ENCODE results near the gene CATSPERD.

Gene CATSPERD

GRCh38 chr19:5809053-5809452 is 88.6 kb downstream of the CATSPERD start:
- DNase-seq: no peak

- DNase-seq: no peak
Observed at GRCh38 chr19:5809469-5809868, 89.0 kb downstream of the CATSPERD start.

- DNase-seq: no peak
Observed at GRCh38 chr19:5811117-5811516, 90.7 kb downstream of the CATSPERD start.

DNA sequence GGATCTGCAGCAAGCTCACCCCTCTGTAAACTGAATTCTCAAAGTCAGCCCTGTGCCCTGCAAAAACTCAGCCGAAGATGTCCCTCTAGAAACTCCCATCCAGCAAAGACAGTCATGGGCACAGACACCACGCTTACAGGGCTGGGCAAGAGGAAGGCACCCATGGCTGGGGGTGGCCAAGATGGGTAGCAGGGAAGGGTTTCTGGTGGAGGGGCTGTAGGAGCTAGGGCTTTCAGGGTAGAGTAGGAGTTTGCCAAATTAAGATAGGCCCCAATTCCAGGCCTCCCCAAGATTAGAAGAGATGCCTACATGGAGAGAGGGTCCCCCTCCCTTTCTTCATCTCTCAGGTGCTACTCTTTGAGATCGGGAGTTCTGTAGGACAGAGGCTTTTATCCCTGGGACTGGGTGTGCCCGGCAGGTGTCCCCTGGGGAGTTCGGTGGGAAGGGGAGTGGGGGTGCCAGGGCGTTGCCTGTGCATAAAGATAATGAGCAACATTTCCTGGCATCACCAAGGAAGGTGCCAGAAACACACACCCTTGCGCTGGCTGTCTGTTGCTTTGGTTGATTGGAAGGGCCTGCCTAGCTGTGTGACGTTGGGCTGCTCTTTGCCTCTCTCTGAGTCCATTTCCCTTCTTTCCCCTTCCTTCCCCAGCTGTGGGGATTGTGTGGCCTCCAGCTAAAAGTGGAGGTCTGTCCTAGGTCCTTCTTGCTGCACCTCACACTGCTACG is 93.8 kb downstream of the CATSPERD start:
- no peak for DNase-seq

- DNase-seq: no peak
Observed at GRCh38 chr19:5814852-5815246, 94.4 kb downstream of the CATSPERD start.

DNA sequence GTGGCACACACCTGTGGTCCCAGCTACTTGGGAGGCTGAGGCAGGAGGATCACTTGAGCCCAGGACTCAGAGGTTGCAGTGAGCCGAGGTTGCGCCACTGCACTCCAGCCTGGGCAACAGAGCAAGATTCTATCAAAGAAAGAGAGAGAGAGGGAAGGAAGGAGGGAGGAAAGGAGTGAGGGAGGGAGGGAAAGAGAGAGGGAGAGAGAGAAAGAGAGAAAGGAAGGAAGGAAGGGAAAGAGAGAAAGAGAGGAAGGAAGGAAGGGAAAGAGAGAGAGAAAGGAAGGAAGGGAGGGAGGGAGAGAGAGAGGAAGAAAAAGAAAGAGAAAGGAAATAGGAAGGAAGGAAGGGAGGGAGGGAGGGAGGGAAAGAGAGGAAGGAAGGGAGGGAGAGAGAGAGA is 96.8 kb downstream of the CATSPERD start:
- DNase-seq: no peak

DNA sequence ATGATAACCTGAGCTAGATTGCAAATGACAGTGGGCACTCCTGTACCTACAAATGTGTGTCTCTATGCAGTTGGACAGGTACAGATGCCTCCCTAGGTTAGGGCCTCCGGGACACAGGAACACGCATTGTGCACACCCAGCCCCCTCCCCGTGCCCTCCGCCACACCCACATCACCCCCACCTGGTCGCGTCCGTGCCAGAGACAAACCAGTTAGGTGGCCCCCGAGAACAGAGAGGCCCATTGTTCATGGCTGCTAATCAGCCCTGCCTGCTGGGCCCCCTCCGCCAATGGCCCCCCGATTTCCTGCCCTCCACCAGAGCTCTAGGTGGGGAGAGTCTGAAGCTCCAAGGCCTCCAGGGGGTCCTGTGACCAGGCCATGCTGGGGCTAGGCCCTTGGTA is 98.2 kb downstream of the CATSPERD start:
- DNase-seq: no peak

DNA sequence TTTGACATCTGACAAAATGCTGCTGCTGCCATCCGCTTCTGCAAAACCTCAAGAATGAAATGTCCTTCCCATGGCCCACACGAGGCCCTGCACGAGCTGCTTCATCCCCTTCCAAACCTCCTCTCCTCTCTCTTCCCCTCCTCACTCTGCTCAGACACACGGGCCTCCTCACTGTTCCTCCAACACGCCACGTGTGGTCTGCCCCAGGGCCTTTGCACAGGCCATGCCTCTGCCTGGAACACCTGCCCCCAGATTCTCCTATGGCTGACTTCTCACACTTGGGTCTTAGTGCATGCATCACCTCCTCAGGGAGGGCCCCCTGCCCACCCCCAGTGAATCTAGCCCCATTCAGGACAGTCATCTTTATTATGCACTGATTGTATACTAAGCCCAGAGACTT is 100.3 kb downstream of the CATSPERD start:
- no peak for DNase-seq

GRCh38 chr19:5821521-5822180 is 101.2 kb downstream of the CATSPERD start:
- no peak for DNase-seq

DNA sequence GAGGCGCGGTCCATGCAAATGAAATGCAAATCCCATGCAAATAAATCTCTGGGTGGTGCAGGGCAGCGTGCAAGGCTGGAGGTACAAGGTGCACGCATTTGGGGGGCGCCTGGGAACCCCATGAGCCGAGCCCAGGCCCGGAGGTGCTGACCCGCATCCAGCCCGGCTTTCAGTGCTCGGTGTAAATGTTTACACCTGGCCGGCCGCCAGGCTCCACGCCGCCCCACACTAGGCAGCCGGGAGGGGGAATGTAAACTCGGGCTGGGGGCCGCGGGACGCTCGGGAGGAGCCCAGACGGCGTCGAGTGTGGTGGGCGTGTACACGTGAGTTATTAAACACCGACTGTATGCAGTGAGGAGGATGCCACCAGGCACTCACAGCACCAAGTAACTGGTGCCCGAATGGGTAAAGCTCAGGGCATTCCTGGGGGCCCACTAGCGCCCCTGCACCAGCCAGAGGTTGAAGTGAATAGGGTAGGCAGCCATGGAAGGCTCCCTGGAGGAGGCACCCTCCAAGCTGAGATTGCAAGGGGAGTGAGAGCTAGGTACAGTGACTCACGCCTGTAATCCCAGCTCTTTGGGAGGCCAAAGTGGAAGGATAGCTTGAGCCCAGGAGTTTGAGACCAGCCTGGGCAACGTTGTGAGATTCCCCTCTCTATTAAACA is 101.9 kb downstream of the CATSPERD start:
- DNase-seq: no peak

DNA sequence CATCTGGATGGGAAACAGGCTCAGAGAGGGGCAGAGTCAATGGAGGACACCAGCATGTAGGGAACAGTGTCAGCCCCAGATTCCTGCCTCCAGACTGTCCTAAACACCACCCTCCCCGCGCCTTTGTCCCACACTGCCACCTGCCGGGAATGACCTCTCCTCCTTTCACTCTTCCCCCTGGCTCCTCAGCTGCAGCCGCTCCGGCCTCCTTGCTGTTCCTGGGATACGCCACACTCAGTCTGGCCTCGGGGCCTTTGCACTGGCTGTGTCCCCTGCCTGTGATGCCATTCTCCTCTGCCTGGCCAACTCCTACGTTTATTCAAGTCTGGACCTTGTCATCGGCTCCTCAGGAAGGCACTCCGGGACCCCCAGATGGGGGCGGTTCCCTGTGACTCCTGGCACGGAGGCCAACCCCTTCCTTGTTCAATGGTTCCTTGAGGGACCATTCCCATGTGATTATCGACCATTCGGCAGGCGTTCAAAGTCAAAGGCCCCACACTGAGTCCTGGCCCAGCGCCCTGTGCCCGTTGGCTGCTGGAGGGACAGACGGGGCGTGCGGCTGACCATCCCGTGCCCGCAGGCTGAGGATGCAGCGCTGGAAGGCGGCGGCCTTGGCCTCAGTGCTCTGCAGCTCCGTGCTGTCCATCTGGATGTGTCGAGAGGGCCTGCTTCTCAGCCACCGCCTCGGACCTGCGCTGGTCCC is 103.3 kb downstream of the CATSPERD start:
- no peak for DNase-seq

DNA sequence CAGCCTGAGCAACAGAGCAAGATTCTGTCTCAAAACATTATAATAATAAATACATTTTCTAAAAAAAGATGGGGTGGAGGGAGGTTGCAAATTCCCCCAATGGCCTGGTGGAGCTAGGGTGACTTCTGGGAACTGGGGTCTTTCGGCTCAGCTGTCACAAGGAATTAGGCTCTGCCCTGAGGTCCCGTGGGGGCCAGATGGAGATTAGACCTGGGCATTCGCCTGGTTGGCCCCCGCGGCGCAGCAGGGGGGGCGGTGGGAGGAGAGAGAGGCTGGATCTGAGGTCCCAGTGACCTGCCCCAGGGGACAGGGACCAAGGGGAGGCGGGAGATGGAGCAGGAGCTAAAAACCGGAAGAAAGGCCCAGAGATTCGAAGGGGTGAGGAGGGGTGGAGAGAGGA is 104.3 kb downstream of the CATSPERD start:
- no peak for DNase-seq

- no peak for DNase-seq
Observed at GRCh38 chr19:5825178-5825577, 104.7 kb downstream of the CATSPERD start.

- DNase-seq: peak; percentile 96
Observed at GRCh38 chr19:5826531-5827341, 106.3 kb downstream of the CATSPERD start.

- DNase-seq: no peak
Observed at GRCh38 chr19:5827342-5827890, 107.0 kb downstream of the CATSPERD start.

DNA sequence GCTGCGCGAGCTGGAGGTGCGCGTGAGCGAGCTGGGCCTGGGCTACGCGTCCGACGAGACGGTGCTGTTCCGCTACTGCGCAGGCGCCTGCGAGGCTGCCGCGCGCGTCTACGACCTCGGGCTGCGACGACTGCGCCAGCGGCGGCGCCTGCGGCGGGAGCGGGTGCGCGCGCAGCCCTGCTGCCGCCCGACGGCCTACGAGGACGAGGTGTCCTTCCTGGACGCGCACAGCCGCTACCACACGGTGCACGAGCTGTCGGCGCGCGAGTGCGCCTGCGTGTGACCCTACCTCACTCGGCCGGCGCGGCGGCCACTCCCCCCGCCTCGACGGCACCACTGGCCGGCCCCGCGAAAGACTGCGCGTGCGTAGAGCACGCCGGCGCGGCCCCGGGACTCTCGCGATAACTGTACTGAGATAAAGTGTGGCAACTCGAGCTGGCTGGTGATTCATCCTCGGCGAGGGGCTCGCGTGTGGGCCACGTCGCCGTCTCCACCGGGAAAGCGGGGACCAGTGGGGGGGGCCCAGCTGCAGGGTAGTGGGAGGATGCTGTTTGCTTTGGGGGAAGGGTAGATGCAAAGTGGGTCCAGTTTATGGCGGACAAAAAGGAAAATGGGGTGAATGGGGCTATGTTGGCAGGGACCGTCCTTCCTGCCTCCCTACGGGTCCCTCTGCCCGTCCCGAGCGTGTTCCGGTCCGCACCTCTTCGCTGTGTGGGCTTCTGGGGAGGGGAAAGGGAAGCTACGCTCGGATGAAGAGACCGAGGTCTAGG is 107.6 kb downstream of the CATSPERD start:
- peak; percentile 97 for DNase-seq
